ENCODE measurements around the gene GPNMB.

DNA sequence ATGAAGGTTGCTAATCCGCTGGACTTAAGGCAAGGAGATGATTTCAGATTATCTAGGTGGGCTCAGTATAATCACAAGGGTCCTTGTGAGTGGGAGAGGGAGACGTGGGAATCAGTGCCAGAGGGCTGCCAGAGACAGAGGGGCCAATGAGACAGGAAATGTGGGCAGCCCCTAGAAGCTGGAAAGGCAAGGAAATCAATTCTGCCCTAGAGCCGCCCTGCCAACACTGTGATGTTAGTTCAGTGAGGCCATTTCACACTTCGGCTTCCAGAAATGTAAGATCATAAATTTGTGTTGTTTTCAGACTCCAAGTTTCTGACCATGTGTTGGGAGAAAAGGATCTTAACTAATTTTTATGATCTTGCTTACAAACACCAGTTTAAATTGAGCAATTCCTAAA lies 3.6 kb upstream of the GPNMB start:
- TF ChIP-seq, protein P1, sequence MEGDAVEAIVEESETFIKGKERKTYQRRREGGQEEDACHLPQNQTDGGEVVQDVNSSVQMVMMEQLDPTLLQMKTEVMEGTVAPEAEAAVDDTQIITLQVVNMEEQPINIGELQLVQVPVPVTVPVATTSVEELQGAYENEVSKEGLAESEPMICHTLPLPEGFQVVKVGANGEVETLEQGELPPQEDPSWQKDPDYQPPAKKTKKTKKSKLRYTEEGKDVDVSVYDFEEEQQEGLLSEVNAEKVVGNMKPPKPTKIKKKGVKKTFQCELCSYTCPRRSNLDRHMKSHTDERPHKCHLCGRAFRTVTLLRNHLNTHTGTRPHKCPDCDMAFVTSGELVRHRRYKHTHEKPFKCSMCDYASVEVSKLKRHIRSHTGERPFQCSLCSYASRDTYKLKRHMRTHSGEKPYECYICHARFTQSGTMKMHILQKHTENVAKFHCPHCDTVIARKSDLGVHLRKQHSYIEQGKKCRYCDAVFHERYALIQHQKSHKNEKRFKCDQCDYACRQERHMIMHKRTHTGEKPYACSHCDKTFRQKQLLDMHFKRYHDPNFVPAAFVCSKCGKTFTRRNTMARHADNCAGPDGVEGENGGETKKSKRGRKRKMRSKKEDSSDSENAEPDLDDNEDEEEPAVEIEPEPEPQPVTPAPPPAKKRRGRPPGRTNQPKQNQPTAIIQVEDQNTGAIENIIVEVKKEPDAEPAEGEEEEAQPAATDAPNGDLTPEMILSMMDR (IDR thresholded peaks at IDR 0.05) = no peak
- no peak for TF ChIP-seq POLR2A (IDR thresholded peaks at IDR 0.05)
- TF ChIP-seq POLR2AphosphoS5 (IDR thresholded peaks at IDR 0.05) = no peak
